HEK293T (cell line): ENCODE results near the gene CA10.

Experiments used
- ARNT ChIP-seq: fragments of 450-650 bp; IDR thresholded peaks from 2 replicates; pipeline ENCODE4 v1.6.1; 2017; ENCODE audit warnings: mild to moderate bottlenecking
- BHLHE40 ChIP-seq: fragments of 450-650 bp; IDR thresholded peaks from 2 replicates; pipeline ENCODE4 v1.6.1; 2016; ENCODE audit warnings: mild to moderate bottlenecking, moderate library complexity, borderline replicate concordance
- FOXA1 ChIP-seq: fragments of 450-650 bp; IDR thresholded peaks from 2 replicates; pipeline ENCODE4 v1.6.1; 2016; ENCODE audit warnings: mild to moderate bottlenecking
- FOXK2 ChIP-seq: fragments of 450-650 bp; IDR thresholded peaks from 2 replicates; pipeline ENCODE4 v1.6.1; 2016; ENCODE audit warnings: mild to moderate bottlenecking
- FOXM1 ChIP-seq: fragments of 450-650 bp; IDR thresholded peaks from 2 replicates; pipeline ENCODE4 v1.6.1; 2017; ENCODE audit warnings: mild to moderate bottlenecking, borderline replicate concordance
- HDGF ChIP-seq: fragments of 450-650 bp; IDR thresholded peaks from 2 replicates; pipeline ENCODE4 v1.6.1; 2017; ENCODE audit warnings: antibody characterized with exemption, borderline replicate concordance
- SP1 ChIP-seq: fragments of 450-650 bp; IDR thresholded peaks from 2 replicates; pipeline ENCODE4 v1.6.1; 2017
- SUZ12 ChIP-seq: fragments of 450-650 bp; IDR thresholded peaks from 2 replicates; pipeline ENCODE4 v1.6.1; 2016; ENCODE audit warnings: mild to moderate bottlenecking
- TARDBP ChIP-seq: fragments of 450-650 bp; IDR thresholded peaks from 2 replicates; pipeline ENCODE4 v1.6.1; 2016
- ZNF384 ChIP-seq: fragments of 450-650 bp; IDR thresholded peaks from 2 replicates; pipeline ENCODE4 v1.6.1; 2016

DNA sequence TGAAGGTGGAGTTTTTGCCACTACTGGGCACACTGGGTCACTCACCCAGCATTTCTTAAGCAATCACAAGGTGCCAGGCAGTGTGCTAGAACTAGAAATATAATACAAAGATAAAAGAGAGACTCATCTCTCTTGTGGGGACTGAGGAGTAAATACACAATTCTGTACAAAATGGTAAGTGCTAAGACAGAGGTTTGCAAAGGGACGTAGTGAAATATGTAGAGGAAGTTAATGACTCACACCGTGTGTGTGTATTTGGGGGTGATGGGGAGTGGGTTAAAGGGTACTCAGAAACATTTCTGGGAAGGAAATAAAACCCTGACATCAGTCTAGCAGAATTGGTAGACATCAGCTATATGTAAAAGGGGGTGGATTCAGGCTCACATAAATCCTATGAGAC lies 389.3 kb downstream of the CA10 start:
- TF ChIP-seq HDGF (no peak), FOXM1 (no peak), SUZ12 (no peak), ZNF384 (no peak), FOXA1 (no peak), BHLHE40 (no peak), ARNT (no peak), SP1 (no peak), TARDBP (no peak), FOXK2 (no peak)
